Renal cortex interstitium (tissue), 11 donors: Measurements from ENCODE around the gene RUFY1. TPM values are rescaled to one million over a fixed set of nuclear protein-coding genes. Genes with fewer than 3 reads are reported as not detected.

Experiments used
- DNase-seq, 11 donors: peaks; one replicate each; pipeline ENCODE4 v3.0.0-alpha.2; 2013; ENCODE audit warnings: low read depth in 9 of 11, low spot score in 4 of 11; ENCODE audit errors: extremely low read depth in 1 of 11
- polyA plus RNA-seq, 3 donors: library from polyadenylated mRNA; unstranded; fragments of 120-200 nt; gene quantifications; one replicate each; pipeline ENCODE4 v1.2.1, GENCODE V29; 2013; ENCODE audit not compliant: insufficient read length in 3 of 3

Gene RUFY1
- polyA plus RNA-seq, 3 donors, result 74.4 to 91.4 (median 86.0) TPM

DNA sequence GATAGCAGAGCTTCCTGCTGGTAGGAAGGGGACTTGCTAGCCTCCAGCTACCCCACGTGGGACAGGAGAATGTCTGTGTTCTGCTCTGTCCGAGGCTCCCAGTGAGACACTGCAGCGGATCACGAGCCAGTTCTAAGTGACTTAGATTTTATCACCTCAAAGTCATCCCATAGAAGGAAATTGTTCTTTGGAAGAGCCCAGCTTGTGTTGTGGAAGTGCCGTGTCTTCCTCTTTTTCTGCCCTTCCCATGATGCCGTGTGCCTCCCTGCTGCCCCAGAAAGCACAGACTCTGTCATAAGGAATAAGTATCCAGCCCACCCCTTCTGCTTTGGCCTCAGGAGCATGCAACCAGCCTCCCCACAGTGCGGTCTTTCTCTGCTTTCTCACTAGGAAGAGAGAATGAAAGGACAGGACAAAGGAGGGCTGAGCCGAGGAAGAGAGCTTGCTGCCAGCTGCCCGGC, 35.6 kb downstream of the RUFY1 start:
- DNase-seq, result no peak

DNA sequence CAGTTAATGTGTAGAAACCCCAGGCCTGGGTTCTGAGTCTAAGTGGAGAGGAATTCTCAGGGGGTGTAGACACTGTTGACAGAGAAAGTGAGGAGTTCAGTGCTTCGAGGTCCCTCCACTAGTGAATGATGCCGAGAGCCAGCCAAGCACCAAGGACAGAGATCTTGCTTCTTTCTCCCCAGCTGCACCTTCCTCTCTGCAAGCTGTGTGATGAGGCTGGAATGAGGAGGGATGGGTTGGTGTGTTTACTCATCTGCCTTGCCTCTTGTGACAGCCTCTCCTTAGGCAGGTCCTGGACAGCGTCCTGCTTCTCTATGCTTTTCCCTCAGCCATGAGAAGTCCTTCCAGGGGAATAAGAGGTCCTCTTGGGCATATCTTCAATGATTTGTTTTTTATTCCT, 37.8 kb downstream of the RUFY1 start:
- no peak for DNase-seq

DNA sequence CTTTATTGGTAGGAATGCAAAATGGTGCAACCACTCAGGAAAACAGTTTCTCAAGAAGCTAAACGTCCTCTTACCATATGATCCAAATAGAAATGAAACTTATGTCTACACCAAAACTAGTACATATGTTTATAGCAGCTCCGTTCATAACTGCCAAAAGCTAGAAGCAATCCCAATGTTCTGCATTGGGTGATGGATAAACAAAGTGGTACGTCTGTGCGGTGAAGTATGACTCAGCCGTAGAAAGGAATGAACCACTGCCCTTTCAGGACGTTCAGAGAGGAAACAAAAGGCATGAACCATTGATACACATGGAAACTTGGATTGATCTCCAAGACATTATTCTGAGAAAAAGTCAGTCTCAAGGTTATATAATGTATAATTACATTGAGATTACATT, 45.6 kb downstream of the RUFY1 start:
- DNase-seq, result no peak

DNA sequence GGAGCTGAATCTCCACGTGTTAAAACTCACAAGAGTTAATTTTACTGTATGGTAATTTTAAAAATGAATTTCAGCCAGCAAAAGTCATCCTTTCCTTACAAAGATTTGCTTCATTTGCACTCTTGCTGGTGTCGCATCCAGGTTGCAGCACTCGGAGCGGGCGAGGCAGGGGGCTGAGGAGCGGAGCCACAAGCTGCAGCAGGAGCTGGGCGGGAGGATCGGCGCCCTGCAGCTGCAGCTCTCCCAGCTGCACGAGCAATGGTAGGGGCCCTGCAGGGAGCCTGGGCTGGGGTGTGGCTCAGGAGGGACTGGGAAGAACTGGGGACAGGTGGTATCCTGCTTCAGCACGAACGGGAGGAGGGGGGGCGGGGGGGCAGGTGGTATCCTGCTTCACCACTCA, 46.1 kb downstream of the RUFY1 start:
- no peak for DNase-seq

DNA sequence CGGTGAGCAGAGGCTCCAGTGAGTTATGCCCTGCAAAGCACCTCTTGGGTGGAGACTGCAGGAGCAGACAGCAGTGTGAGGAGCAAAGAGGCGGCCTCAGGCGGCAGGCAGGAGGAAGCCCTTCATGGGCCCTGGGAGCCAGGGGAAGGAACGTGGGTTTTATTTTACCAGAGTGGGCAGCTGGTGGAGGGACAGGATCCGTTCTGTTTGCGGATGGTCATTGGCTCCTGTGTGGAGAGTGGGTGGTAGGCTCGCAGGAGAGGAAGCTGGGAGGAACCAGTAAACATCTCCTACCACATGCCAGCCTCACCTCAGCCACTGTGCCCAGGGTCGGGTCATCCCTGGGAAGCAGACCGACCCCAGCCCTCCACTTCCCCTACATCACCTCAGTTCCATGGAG, 48.7 kb downstream of the RUFY1 start:
- no peak for DNase-seq

DNA sequence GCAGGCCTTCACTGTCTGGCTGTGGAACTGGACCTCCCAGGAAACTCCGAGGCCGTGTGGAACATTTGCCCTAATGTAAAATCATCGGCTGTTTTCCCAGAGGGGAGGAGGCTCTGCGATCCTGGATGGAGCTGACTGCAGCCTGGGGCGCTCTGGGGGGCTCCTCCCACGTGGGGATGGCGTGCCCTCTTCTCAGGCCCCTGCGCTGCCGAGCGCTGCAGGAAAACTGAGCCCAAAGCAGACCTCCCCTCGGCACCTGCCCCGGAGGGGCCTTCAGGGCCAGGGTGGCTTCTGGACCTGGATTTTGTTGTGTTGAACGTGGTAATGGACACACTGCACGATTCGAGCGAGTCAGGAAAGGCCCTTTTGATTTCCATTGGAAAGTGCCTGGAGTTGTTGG, 49.2 kb downstream of the RUFY1 start:
- no peak for DNase-seq

DNA sequence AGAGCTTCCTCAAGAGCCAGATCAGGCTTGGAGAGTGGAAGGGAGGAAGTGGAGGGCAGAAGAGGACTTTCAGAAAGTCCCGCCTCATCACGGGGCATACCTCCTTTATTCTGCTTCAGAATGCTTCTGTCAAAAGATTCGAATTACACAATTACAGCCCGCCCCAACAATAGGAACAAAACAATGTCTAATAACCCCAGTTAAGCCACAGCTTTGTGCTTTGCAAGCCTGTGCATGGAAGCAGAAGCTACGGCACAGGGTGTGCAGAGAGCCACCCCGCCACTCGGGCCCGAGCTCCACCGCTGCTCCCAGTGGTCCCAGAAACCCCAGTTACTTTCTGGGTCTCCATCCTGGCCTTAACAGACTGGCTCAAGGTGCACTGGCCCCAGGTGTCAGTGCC, 49.6 kb downstream of the RUFY1 start:
- no peak for DNase-seq

DNA sequence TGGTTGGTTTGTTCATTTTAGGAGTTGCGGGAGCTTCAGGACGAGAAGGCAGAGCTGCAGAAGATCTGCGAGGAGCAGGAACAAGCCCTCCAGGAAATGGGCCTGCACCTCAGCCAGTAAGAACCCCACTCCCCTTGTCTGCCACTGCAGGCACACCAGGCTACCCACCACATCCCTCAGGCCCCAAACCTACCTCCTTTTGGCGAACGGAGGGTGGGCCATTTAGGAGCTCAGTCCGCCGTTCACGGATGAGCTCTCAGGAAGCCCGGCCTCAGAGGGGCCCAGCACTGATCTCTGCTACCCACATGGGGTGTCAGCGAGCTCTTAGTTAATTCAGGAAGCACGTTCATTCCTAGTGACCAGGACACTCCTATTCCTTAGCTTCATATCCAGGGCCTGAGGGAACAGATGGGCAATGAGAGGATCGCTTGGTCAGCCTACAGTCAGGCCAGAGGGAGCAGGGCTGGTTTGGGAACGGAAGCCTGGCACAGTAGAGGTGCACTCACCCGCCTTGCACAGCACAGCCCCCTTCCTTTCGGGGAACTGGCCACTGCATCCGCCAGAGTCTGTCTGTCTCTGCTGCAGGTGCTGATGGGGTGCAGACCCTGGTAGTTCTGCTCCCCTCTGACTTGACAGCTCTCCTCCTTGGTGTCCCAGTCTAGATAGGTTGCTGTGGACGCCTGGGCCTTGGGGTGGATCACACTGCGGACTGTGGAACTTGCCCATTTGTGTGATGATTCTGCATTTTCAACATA, 51.7 kb downstream of the RUFY1 start:
- no peak for DNase-seq

DNA sequence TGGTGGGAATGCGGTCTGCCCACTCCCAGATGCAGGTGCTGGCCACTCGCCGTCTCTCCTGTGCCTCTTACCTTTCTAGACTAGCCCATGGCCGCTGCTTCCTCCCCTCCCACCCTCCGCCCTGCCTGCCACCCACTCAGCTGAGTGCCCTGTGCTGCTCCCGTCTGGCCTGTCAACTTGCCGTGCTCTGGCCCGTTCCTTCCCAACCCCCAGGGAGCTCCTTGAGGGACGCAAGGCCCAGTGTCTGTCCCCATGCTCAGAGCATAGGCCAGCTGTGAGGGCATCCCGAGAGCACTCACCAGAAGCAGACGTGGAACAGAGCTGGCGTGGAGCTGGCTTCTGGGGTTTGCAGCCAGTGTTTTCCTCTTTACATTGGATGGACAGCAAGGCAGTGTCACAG, 53.0 kb downstream of the RUFY1 start:
- no peak for DNase-seq

DNA sequence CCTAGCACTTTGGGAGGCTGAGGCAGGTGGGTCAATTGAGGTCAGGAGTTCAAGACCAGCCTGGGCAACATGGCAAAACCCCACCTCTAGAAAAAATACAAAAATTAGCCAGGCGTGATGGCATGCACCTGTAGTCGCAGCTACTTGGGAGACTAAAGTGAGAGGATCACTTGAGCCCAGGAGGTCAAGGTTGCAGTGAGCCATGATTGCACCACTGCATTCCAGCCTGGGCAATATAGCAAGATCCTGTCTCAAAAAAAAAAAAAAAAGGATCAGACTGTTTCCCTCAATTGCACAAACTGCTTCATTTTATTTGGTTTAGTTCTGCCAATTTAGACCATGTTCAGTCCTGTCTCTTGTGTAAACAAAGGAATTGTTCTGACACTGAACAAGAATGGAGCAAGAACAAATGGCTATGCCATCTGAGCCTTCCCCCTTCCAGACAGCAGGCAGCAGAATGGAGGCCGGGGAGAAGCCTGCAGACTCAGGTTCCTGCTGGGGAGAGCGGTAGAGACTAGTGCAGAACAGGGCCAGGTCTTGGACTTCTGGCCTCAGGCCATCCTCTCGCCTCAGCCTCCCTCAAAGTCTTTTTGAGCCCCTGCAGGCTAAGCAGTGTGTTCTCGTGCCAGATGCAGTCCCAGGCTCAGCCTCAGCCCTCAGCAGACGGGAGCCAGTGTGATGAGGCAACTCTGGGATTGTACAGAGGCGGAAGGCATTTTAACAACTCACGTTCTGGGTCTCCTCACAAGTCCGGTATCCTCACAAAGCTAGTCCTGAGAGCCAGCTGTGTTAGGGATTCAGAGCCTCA, 54.9 kb downstream of the RUFY1 start:
- no peak for DNase-seq

DNA sequence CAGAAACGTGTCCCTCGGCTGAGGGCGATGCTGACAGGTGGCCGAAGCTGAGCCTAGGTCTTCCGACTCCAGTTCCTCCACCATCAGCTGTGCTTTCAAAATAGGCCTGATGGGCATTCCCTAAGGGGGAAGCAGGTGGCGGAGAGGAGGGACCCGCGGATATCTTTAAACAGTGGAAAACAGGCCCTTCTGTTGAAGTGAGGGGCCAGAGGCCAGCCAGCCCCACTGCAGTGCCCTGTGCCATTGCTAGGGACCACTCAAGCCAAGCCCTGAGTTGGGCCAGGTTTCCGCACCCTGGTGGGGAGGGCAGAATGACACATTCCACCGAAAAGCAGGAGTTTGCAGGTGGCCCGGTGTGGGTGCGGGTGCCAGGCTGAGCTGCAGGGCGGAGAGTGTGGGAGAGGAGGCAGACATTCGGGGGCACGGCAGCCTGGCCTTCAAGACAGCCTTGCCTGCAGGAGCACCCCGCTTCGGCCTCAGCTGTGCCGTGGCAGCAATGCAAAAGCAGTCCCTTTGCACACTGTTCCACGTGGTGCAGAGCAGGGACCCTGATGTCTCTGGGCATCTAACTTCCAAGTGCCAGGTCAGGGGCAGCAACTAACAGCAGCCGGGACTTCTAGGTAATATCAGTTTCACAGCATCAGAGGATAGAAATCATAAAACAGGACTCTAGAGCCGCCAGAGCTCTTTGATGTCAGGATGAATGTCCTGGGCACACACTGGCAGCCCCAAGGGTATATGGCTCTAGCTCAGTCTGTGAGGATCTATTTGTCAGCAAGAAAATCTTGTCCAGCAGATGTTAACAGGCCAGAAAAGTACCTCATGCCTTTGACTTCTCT, 55.9 kb downstream of the RUFY1 start:
- DNase-seq, result no peak

DNA sequence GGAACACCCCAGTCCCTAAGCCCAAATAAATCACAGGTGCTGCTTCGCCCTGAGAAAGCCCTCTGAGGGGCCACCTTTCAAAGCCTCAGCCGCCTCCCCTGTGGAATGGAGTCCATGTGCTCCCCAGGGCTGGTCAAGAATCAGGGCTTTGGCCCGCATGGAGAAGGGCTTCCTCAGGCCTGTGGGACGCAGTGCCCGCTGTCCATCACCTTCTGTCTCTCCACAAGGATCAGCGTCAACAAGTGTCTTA, 56.5 kb downstream of the RUFY1 start:
- DNase-seq, result no peak

DNA sequence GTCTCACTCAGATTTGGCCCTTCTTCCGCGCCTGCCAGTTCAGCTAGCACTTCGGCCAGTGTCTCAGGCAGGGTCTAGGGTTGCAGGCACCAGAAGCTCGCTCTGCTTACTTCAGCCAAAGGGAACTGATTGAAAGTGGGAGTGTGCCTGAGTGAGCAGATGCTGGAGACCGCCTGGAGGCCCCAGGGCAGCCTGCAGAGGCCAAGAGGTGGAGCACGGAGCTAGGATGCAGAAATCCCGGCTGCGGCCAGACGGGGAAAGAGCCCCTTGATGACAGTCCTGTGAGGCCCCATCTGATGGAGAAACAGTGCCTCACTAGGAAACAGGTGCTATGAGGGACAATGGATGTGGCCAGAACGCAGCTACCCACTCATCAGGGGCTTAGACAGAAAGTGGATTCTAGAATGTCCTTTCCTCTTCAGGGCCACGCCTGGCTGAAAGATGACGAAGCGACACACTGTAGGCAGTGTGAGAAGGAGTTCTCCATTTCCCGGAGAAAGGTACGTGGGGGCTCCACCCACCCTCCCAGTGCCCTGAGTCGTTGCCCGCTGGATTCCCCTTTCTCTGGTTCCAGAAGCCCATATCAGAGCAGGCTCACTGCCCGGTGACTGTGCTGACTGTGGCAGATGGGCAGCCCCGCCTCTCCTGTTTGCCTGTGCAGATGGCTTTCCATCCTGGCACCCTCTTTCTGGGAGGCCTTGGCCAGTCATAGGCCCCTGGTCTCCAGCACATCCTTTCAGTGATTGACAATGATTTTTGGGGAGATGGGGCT, 57.0 kb downstream of the RUFY1 start:
- no peak for DNase-seq

DNA sequence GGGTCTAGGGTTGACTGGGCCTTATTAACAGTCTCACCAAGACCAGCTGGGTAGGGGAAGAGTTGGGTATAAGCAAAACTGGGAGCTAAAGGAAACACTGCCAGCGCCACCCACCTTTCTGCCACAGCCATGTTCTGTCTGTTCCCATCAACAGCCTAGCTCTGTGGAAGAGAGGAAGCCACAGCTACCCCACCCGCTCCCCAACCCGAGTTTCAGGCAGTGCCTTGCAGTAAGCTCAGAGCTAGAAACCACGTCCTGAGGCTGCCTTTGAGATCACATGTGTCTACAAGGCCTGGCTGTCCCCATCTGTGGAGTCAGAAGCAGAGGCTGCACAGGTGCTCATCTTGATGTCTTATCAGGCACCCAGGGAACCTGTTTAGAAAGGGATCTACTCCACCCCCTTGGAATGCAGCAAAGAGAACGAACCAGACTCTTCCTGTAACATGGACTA, 57.8 kb downstream of the RUFY1 start:
- no peak for DNase-seq

DNA sequence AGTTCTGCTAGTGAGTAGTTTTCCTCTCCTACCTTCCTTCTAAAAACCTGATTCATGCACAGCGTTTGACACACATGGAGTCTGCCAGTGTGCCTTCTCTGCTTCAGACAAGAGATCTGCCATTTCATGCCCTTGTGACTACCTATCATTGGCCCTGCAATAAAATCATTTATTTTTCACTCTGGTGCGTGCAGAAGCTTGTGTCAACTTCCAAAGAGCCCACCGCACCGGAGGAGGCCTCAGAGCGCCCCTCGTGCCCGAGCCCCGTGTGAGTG, 59.4 kb downstream of the RUFY1 start:
- no peak for DNase-seq

DNA sequence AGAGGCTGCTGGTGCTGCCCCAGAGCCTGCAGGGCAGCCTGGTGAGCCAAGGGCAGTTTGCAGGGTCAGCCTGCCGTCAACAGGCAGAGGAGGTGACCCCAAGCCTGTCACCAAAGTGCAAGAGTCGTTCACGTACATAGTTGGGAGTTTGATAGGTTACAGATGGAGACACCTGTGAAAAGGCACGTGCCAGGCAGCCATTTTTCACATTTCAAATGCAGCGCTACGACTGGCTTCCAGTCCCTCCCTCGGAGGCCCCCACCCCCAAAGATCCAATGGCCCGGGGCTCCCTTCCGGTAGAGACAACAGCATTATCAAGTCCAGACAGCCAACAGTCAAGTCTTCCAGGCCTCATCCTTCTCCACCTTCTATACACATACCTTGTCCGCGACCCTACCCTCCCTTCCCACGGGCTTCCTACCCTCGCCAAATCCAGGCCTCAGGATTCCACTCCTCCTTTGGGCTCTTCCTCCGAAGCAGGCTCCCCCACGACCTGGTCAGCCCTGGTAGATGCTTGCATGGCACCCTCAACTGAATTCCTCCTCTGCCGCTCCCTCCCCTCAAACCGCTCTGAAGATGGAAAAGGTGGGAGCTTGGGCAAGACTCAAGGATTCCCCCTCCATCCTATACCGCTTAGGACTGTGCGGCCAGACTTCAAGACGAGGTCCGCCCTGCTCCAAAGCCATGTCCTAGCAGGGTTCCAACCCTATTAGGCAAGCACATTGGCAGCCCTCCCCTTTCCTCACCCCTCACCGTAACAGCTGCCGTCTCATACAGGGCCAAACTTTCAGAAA, 60.0 kb downstream of the RUFY1 start:
- no peak for DNase-seq

DNA sequence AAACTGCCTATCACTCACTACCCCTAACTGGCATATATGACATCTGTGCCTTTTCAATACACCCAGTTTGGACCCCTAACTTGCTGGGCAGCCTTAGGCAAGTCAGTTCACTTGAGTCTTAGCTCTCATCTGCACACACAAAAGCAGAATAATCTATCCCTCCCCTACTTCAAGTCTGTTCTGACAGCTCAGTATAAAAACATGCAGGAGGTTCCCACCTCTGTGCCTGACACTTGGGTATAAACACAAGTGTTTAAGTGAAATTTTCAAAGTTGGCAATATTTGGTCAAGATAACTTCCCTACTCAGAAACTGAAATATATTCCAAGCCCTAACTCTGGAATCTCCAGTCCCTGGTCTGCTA, 60.5 kb downstream of the RUFY1 start:
- DNase-seq, result no peak

DNA sequence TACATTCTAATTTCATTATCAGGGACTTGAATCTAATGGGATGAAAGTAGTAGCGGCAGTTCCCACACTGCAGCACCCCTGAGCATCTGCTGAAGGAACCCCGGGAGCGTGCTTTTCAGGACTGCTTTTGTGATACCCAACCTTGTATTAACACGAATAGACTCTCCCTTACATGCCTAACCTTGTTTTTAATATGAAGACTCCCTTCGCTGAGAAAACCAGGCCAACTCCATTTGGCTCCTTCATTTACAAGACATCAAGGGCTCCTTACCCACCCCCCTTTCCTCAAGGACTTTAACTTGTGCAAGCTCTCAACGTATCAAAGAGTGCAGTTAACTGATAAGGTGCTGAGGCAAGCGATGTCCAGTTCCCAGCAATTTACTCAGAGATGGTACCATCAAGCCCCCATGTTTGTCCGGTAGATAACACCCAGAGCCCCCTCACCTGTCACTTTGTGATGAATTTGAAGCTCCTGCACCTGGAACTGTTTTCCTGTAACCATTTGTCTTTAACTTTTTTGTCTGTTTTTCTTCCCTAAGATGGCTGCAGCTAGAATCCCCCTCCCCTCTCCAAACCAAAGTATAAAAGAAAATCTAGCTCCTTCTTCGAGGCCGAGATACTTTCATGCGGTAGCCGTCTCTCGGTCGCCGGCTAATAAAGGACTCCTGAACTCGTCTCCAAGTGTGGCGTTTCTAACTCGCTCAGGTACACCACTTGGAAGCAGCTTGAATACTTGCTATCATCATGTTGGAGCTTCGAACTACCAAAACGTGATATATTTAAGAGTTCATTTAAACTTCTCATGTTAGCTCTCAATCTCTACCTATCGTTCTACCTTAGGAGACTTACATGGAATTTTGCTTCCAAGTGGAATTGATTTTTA, 62.5 kb downstream of the RUFY1 start:
- DNase-seq, result no peak
